HG03432 (cell line): ENCODE measurements around the gene SCO2.
"Not testable (repeated sequence)": the region's sequence is repeated elsewhere in the genome, so short reads cannot be mapped to it uniquely, and the experiment has no call there.

Experiments
- ATAC-seq: cut with Tn5 transposase; IDR thresholded peaks from one replicate; pipeline ENCODE4 v1.9.1; 2021; ENCODE audit warnings: mild to moderate bottlenecking, moderate library complexity; ENCODE audit not compliant: unreplicated experiment

The SCO2 gene

GRCh38 chr22:50522208-50522805, 3.1 kb downstream of the SCO2 start:
- ATAC-seq = no peak

GRCh38 chr22:50521710-50522109, 3.7 kb downstream of the SCO2 start:
- no peak for ATAC-seq

- ATAC-seq = no peak
Measured at GRCh38 chr22:50520826-50521453, 4.5 kb downstream of the SCO2 start.

GRCh38 chr22:50520184-50520583, 5.2 kb downstream of the SCO2 start:
- not testable (repeated sequence) for ATAC-seq

- no peak for ATAC-seq
Measured at GRCh38 chr22:50519151-50519550, 6.2 kb downstream of the SCO2 start.

- ATAC-seq = no peak
Measured at GRCh38 chr22:50518606-50519005, 6.8 kb downstream of the SCO2 start.

GRCh38 chr22:50517495-50518260, 7.7 kb downstream of the SCO2 start:
- no peak for ATAC-seq

GRCh38 chr22:50516891-50517290, 8.5 kb downstream of the SCO2 start:
- no peak for ATAC-seq

- ATAC-seq = no peak
Measured at GRCh38 chr22:50516068-50516467, 9.3 kb downstream of the SCO2 start.

GRCh38 chr22:50513175-50513574, 12.2 kb downstream of the SCO2 start:
- no peak for ATAC-seq

- no peak for ATAC-seq
Measured at GRCh38 chr22:50508897-50509296, 16.5 kb downstream of the SCO2 start.

- peak; percentile 68 for ATAC-seq
Measured at GRCh38 chr22:50507991-50508884, 17.2 kb downstream of the SCO2 start, which contains the start of gene NCAPH2. Gene NCAPH2, plus strand, starts transcription at chr22:50508224. Its CDS starts 114 bp downstream, at chr22:50508338.

GRCh38 chr22:50507421-50507990, 17.9 kb downstream of the SCO2 start, which contains the start of gene LMF2:
Gene LMF2, minus strand, starts transcription at chr22:50507702. Its CDS starts 27 bp downstream, at chr22:50507675.
- ATAC-seq = peak; percentile 60

GRCh38 chr22:50506611-50507420, 18.6 kb downstream of the SCO2 start:
- ATAC-seq = peak; percentile 4

GRCh38 chr22:50505776-50506610, 19.4 kb downstream of the SCO2 start:
- ATAC-seq = no peak

GRCh38 chr22:50505276-50505775, 20.1 kb downstream of the SCO2 start:
- no peak for ATAC-seq

- ATAC-seq = no peak
Measured at GRCh38 chr22:50504369-50505211, 20.8 kb downstream of the SCO2 start.
